ENCODE data around the gene PLPPR3. TPM values are rescaled to one million over a fixed set of nuclear protein-coding genes. Genes with fewer than 3 reads are reported as not detected.
"Not testable (repeated sequence)": the region's sequence is repeated elsewhere in the genome, so short reads cannot be mapped to it uniquely, and the experiment has no call there.

Gene PLPPR3
- total and polyA plus RNA-seq, 5 donors from 2014 or later = not detected

- Histone ChIP-seq H3K36me3 (ENCODE audit: control insufficient read depth, insufficient read depth, low read length) (no peaks in the 10 kb centered on the region), H3K9me3 (ENCODE audit: control insufficient read depth in 2 of 2, low read length in 2 of 2) (no peaks in the 10 kb centered on the region), H3K27me3 (ENCODE audit: control insufficient read depth, insufficient read depth, low read length) (no peaks in the 10 kb centered on the region), H3K4me3 (ENCODE audit: low read depth, low read length) (no peak within 1 kb of the TSS), H3K4me1 (ENCODE audit: control insufficient read depth, insufficient read depth, low read length, poor library complexity, severe bottlenecking) (no peaks in the 10 kb centered on the region), H3K27ac (ENCODE audit: insufficient read depth, low read length, poor library complexity, severe bottlenecking) (no peak within 1 kb of the TSS)
- Mint-ChIP-seq H3K4me1 (peaks cover 0 to 2% (median 0%) of the 10 kb centered on the region in 4 donors), H3K27me3 (peaks cover 22% of the 10 kb centered on the region), H3K4me3 (no peak within 1 kb of the TSS), H3K36me3 (no peaks in the 10 kb centered on the region), H3K27ac (no peak within 1 kb of the TSS), H3K9me3 (peaks cover 0 to 2% (median 0%) of the 10 kb centered on the region in 7 donors)
- ATAC-seq (ENCODE audit: low read depth in 2 of 2) (no peak), DNase-seq (no peak)
Measured at GRCh38 chr19:852136-853013, 30.6 kb upstream of the PLPPR3 start, which contains the start of gene ELANE. TSS of gene ELANE (plus strand) at chr19:852303. CDS start at chr19:852329, 26 bp downstream.

DNA sequence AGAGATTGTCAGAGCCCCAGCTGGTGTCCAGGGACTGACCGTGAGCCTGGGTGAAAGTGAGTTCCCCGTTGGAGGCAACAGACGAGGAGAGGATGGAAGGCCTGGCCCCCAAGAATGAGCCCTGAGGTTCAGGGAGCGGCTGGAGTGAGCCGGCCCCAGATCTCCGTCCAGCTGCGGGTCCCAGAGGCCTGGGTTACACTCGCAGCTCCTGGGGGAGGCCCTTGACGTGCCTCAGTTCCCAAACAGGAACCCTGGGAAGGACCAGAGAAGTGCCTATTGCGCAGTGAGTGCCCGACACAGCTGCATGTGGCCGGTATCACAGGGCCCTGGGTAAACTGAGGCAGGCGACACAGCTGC is 29.2 kb upstream of the PLPPR3 start:
- Histone ChIP-seq H3K4me1 (ENCODE audit: control insufficient read depth, insufficient read depth, low read length, poor library complexity, severe bottlenecking) (no peaks in the 10 kb centered on the region), H3K4me3 (ENCODE audit: low read depth, low read length) (no peak overlapping the region), H3K27ac (ENCODE audit: insufficient read depth, low read length, poor library complexity, severe bottlenecking) (no peak overlapping the region), H3K27me3 (ENCODE audit: control insufficient read depth, insufficient read depth, low read length) (no peaks in the 10 kb centered on the region), H3K9me3 (ENCODE audit: control insufficient read depth in 2 of 2, low read length in 2 of 2) (no peaks in the 10 kb centered on the region), H3K36me3 (ENCODE audit: control insufficient read depth, insufficient read depth, low read length) (no peaks in the 10 kb centered on the region)
- no peak overlapping the region for H3K27ac Mint-ChIP-seq
- H3K9me3 Mint-ChIP-seq = no peaks in the 10 kb centered on the region
- H3K27me3 Mint-ChIP-seq = peaks cover 26% of the 10 kb centered on the region
- H3K36me3 Mint-ChIP-seq = no peaks in the 10 kb centered on the region
- H3K4me3 Mint-ChIP-seq = no peak overlapping the region
- DNase-seq (no peak), ATAC-seq (ENCODE audit: low read depth in 2 of 2) (no peak)
- no peaks in the 10 kb centered on the region for H3K4me1 Mint-ChIP-seq

GRCh38 chr19:850221-850978 is 28.6 kb upstream of the PLPPR3 start:
- H3K4me3 Mint-ChIP-seq = no peak overlapping the region
- no peaks in the 10 kb centered on the region for H3K36me3 ChIP-seq (ENCODE audit: control insufficient read depth, insufficient read depth, low read length)
- ATAC-seq (ENCODE audit: low read depth in 2 of 2) (peak in 1 of 2 donors; percentile 14), DNase-seq (no peak)
- no peak overlapping the region for H3K4me3 ChIP-seq (ENCODE audit: low read depth, low read length)
- no peaks in the 10 kb centered on the region for H3K4me1 Mint-ChIP-seq
- H3K9me3 ChIP-seq (ENCODE audit: control insufficient read depth in 2 of 2, low read length in 2 of 2) = no peaks in the 10 kb centered on the region
- no peaks in the 10 kb centered on the region for H3K36me3 Mint-ChIP-seq
- no peaks in the 10 kb centered on the region for H3K4me1 ChIP-seq (ENCODE audit: control insufficient read depth, insufficient read depth, low read length, poor library complexity, severe bottlenecking)
- H3K27me3 ChIP-seq (ENCODE audit: control insufficient read depth, insufficient read depth, low read length) = no peaks in the 10 kb centered on the region
- H3K27ac Mint-ChIP-seq = no peak overlapping the region
- H3K27ac ChIP-seq (ENCODE audit: insufficient read depth, low read length, poor library complexity, severe bottlenecking) = no peak overlapping the region
- peaks cover 30% of the 10 kb centered on the region for H3K27me3 Mint-ChIP-seq
- no peaks in the 10 kb centered on the region for H3K9me3 Mint-ChIP-seq

DNA sequence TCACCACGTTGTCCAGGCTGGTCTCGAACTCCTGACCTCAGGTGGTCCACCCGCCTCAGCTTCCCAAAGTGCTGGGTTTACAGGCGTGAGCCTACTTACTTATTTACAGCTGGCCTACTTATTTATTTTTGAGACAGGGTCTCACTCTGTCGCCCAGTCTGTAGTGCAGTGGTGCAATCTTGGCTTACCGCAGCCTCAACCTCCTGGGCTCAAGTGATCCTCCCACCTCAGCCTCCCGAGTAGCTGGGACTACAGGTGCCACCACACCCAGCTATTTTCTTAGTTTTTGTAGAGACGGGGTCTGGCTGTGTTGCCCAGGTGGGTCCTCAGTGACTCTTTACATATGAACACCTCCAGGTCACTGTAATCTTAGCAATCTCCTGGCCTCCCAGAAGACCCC is 27.4 kb upstream of the PLPPR3 start:
- not testable (repeated sequence) for H3K4me3 ChIP-seq (ENCODE audit: low read depth, low read length); H3K36me3 ChIP-seq (ENCODE audit: control insufficient read depth, insufficient read depth, low read length); H3K27ac Mint-ChIP-seq; H3K27me3 ChIP-seq (ENCODE audit: control insufficient read depth, insufficient read depth, low read length); ATAC-seq (ENCODE audit: low read depth in 2 of 2); H3K9me3 Mint-ChIP-seq; H3K36me3 Mint-ChIP-seq; H3K27ac ChIP-seq (ENCODE audit: insufficient read depth, low read length, poor library complexity, severe bottlenecking); H3K9me3 ChIP-seq (ENCODE audit: control insufficient read depth in 2 of 2, low read length in 2 of 2); H3K4me1 ChIP-seq (ENCODE audit: control insufficient read depth, insufficient read depth, low read length, poor library complexity, severe bottlenecking); H3K4me1 Mint-ChIP-seq; H3K4me3 Mint-ChIP-seq; DNase-seq
- H3K27me3 Mint-ChIP-seq = peaks cover 35% of the 10 kb centered on the region

DNA sequence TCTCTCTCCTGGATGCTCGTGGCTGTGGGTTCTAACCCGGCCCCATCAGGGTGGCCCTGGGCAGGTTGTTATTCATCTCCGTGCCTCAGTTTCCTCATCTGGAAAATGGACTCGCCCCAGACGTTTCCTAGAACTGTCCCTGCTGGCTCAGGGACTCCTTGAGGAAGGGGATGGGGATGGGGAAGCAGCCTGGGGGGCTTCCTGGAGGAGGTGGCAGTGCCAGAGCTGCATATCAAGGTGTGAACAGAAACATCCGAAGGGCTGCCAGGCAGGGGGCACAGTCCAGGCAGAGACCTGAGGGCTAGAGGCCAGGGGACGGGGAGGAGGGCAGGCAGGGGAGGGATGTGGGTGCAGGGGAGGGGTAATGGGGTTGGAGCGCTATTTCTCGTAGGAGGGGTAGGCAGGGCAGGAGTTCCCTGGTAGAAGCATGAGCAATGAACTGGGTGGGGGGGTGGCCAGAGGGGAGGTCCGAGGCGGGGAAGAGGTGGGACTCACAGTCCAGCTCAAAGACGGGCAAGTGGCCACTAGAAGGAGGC is 26.7 kb upstream of the PLPPR3 start:
- Histone ChIP-seq H3K27ac (ENCODE audit: insufficient read depth, low read length, poor library complexity, severe bottlenecking) (no peak overlapping the region), H3K9me3 (ENCODE audit: control insufficient read depth in 2 of 2, low read length in 2 of 2) (no peaks in the 10 kb centered on the region), H3K4me1 (ENCODE audit: control insufficient read depth, insufficient read depth, low read length, poor library complexity, severe bottlenecking) (peaks cover 9% of the 10 kb centered on the region), H3K36me3 (ENCODE audit: control insufficient read depth, insufficient read depth, low read length) (no peaks in the 10 kb centered on the region), H3K4me3 (ENCODE audit: low read depth, low read length) (no peak overlapping the region), H3K27me3 (ENCODE audit: control insufficient read depth, insufficient read depth, low read length) (peaks cover 2% of the 10 kb centered on the region)
- DNase-seq (no peak), ATAC-seq (ENCODE audit: low read depth in 2 of 2) (no peak)
- Mint-ChIP-seq H3K27ac (no peak overlapping the region), H3K27me3 (peaks cover 35% of the 10 kb centered on the region), H3K4me1 (peaks cover 0 to 4% (median 0%) of the 10 kb centered on the region in 4 donors), H3K36me3 (no peaks in the 10 kb centered on the region), H3K4me3 (no peak overlapping the region), H3K9me3 (peaks cover 0 to 1% (median 0%) of the 10 kb centered on the region in 7 donors)

DNA sequence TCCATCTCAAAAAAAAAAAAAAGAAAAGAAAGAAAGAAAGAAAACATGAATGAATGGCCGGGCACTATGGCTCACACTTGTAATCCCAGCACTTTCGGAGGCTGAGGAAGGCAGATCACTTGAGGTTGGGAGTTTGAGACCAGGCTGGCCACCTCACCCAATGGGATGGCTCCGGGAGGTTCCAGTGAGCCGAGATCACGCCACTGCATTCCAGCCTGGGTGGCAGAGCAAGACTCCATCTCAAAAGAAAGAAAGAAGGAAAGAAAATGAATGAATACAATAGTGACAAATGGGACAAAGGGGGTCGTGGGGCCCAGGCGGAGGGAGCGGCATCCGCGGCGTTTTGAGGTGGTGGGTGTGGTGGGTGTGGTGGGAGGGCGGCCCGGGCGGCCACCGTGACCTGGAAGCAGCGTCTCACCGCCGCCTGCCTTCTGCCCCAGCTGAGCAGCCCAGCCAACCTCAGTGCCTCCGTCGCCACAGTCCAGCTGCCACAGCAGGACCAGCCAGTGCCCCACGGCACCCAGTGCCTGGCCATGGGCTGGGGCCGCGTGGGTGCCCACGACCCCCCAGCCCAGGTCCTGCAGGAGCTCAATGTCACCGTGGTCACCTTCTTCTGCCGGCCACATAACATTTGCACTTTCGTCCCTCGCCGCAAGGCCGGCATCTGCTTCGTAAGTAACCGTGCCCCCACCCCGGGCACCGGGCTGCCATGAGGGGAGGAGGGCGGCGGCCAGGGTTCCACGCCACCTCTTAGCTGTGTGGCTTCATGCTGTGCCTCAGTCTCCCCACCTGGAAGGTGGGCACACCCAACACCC is 24.2 kb upstream of the PLPPR3 start:
- H3K9me3 Mint-ChIP-seq = peaks cover 0 to 3% (median 0%) of the 10 kb centered on the region in 7 donors
- peaks cover 45% of the 10 kb centered on the region for H3K27me3 Mint-ChIP-seq
- no peak overlapping the region for H3K4me3 Mint-ChIP-seq
- peaks cover 2% of the 10 kb centered on the region for H3K27me3 ChIP-seq (ENCODE audit: control insufficient read depth, insufficient read depth, low read length)
- DNase-seq (no peak), ATAC-seq (ENCODE audit: low read depth in 2 of 2) (no peak)
- peaks cover 0 to 9% (median 0%) of the 10 kb centered on the region in 4 donors for H3K4me1 Mint-ChIP-seq
- H3K27ac Mint-ChIP-seq = no peak overlapping the region
- H3K4me1 ChIP-seq (ENCODE audit: control insufficient read depth, insufficient read depth, low read length, poor library complexity, severe bottlenecking) = peaks cover 13% of the 10 kb centered on the region
- H3K36me3 Mint-ChIP-seq = no peaks in the 10 kb centered on the region
- H3K27ac ChIP-seq (ENCODE audit: insufficient read depth, low read length, poor library complexity, severe bottlenecking) = no peak overlapping the region
- H3K9me3 ChIP-seq (ENCODE audit: control insufficient read depth in 2 of 2, low read length in 2 of 2) = no peaks in the 10 kb centered on the region
- H3K4me3 ChIP-seq (ENCODE audit: low read depth, low read length) = no peak overlapping the region
- no peaks in the 10 kb centered on the region for H3K36me3 ChIP-seq (ENCODE audit: control insufficient read depth, insufficient read depth, low read length)

DNA sequence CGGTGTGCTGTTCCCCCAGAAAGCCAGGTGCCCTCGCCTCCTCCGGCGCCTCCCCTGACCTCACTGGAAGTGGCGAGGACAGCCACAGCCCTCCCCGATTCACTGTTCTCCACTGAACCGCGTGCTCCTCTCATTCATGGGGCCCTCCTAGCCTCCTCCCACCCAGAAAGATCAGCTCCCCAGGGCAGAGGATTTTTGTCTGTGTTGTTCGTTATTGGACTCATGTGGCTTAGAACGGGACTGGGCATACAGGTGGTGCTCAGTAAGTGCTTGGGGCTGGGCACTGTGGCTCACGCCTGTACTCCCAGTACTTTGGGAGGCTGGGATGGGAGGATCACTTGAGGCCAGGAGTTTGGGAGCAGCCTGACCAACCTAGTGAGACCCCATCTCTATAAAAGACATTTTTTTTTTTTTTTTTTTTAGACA is 22.8 kb upstream of the PLPPR3 start:
- H3K27me3 Mint-ChIP-seq = peaks cover 45% of the 10 kb centered on the region
- H3K27me3 ChIP-seq (ENCODE audit: control insufficient read depth, insufficient read depth, low read length) = peaks cover 2% of the 10 kb centered on the region
- H3K9me3 ChIP-seq (ENCODE audit: control insufficient read depth in 2 of 2, low read length in 2 of 2) = no peaks in the 10 kb centered on the region
- DNase-seq = no peak
- H3K36me3 Mint-ChIP-seq = no peaks in the 10 kb centered on the region
- peaks cover 13% of the 10 kb centered on the region for H3K4me1 ChIP-seq (ENCODE audit: control insufficient read depth, insufficient read depth, low read length, poor library complexity, severe bottlenecking)
- peak overlapping the region in 1 of 3 donors; percentile 75 for H3K27ac Mint-ChIP-seq
- H3K36me3 ChIP-seq (ENCODE audit: control insufficient read depth, insufficient read depth, low read length) = no peaks in the 10 kb centered on the region
- peaks cover 0 to 3% (median 0%) of the 10 kb centered on the region in 7 donors for H3K9me3 Mint-ChIP-seq
- no peak overlapping the region for H3K4me3 ChIP-seq (ENCODE audit: low read depth, low read length)
- H3K4me3 Mint-ChIP-seq = peak overlapping the region in 1 of 4 donors; percentile 52
- no peak overlapping the region for H3K27ac ChIP-seq (ENCODE audit: insufficient read depth, low read length, poor library complexity, severe bottlenecking)
- H3K4me1 Mint-ChIP-seq = peaks cover 0 to 9% (median 0%) of the 10 kb centered on the region in 4 donors
- ATAC-seq (ENCODE audit: low read depth in 2 of 2) = no peak

All from CD4-positive, CD25-positive, alpha-beta regulatory T cell (primary cell).